Osteocyte (in vitro differentiated cells): Measurements from ENCODE around the gene GNPTAB. TPM values are rescaled to one million over a fixed set of nuclear protein-coding genes. Genes with fewer than 3 reads are reported as not detected.
"Not testable (repeated sequence)": the region's sequence is repeated elsewhere in the genome, so short reads cannot be mapped to it uniquely, and the experiment has no call there.

Experiments used
- DNase-seq: peaks from one replicate; pipeline ENCODE4 v3.0.0; 2021; ENCODE audit warnings: mixed read lengths; ENCODE audit not compliant: unreplicated experiment; ENCODE audit errors: extremely low spot score
- H3K27ac Mint-ChIP-seq: one replicate; pipeline ENCODE4 v1.8.0; 2021; ENCODE audit warnings: mild to moderate bottlenecking, mixed read lengths; ENCODE audit not compliant: unreplicated experiment
- H3K27me3 Mint-ChIP-seq: one replicate; pipeline ENCODE4 v1.8.0; 2021; ENCODE audit warnings: mixed read lengths; ENCODE audit not compliant: unreplicated experiment
- H3K36me3 Mint-ChIP-seq: one replicate; pipeline ENCODE4 v1.8.0; 2021; ENCODE audit warnings: mixed read lengths; ENCODE audit not compliant: unreplicated experiment
- H3K4me1 Mint-ChIP-seq: one replicate; pipeline ENCODE4 v1.8.0; 2021; ENCODE audit warnings: mixed read lengths; ENCODE audit not compliant: unreplicated experiment
- H3K4me3 Mint-ChIP-seq: one replicate; pipeline ENCODE4 v1.8.0; 2021; ENCODE audit warnings: mild to moderate bottlenecking, moderate library complexity, mixed read lengths; ENCODE audit not compliant: unreplicated experiment
- H3K9me3 Mint-ChIP-seq: one replicate; pipeline ENCODE4 v1.8.0; 2021; ENCODE audit warnings: mixed read lengths; ENCODE audit not compliant: unreplicated experiment
- CTCF ChIP-seq: fragments of 200-600 bp; sonication (generic); IDR thresholded peaks from 2 replicates; pipeline ENCODE4 v1.5.0; 2021; ENCODE audit warnings: antibody characterized with exemption, mild to moderate bottlenecking, moderate library complexity
- total RNA-seq: library from RNA; stranded (reverse); gene quantifications from 2 replicates; pipeline ENCODE4 v1.2.1, GENCODE V29; 2021

GNPTAB gene
- total RNA-seq, 1 donor from 2014 or later = 25.8 TPM

GRCh38 chr12:101813117-101813516 lies 17.6 kb downstream of the GNPTAB start:
- DNase-seq = no peak
- no peak overlapping the region for H3K27ac Mint-ChIP-seq
- peaks cover 4% of the 10 kb centered on the region for H3K9me3 Mint-ChIP-seq
- no peaks in the 10 kb centered on the region for H3K27me3 Mint-ChIP-seq
- H3K4me1 Mint-ChIP-seq = peaks cover 4% of the 10 kb centered on the region
- peaks cover 3% of the 10 kb centered on the region for H3K36me3 Mint-ChIP-seq
- no peak for TF ChIP-seq CTCF
- H3K4me3 Mint-ChIP-seq = no peak overlapping the region

- not testable (repeated sequence) for H3K36me3 Mint-ChIP-seq, H3K27ac Mint-ChIP-seq, H3K4me3 Mint-ChIP-seq, H3K4me1 Mint-ChIP-seq, H3K9me3 Mint-ChIP-seq, DNase-seq, H3K27me3 Mint-ChIP-seq
Measured at GRCh38 chr12:101812716-101813115, 18.0 kb downstream of the GNPTAB start.

DNA sequence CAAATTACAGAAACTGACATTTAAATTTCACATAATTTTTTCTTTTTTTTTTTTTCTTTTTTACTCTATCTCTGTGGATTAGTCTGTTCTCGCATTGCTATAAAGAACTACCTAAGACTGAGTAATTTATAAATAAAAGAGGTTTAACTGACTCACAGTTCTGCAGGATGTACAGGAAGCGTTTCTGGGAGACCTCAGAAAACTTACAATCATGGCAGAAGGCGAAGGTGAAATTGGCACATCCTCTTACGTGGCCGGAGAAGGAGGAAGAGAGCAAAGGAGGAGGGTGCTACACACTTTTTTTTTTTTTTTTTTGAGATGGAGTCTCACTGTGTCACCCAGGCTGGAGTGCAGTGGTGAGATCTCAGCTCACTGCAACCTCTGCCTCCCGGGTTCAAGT lies 19.4 kb downstream of the GNPTAB start:
- H3K9me3 Mint-ChIP-seq, H3K4me3 Mint-ChIP-seq: not testable (repeated sequence)

DNA sequence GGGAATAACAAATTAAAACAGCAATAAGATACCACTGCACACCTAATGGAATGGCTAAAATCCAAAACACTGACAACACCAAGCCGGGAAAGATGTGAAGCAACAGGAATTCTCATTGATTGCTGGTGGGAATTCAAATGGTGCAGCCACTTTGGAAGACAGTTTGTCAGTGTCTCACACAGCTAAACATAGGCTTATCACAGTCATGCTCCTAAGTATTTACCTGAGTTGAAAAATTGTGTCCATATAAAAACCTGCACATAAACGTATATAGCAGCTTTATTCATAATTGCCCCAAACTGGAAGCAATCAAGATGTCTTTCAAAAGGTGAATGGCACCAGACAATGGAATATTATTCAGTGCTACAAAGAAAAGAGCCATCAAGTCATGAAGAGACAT lies 21.6 kb downstream of the GNPTAB start:
- Mint-ChIP-seq H3K36me3 (peaks cover 3% of the 10 kb centered on the region), H3K27ac (no peak overlapping the region), H3K4me1 (peaks cover 4% of the 10 kb centered on the region), H3K4me3 (no peak overlapping the region), H3K27me3 (no peaks in the 10 kb centered on the region), H3K9me3 (no peaks in the 10 kb centered on the region)
- no peak for TF ChIP-seq CTCF
- no peak for DNase-seq

More for the DNA sequence above, 19.4 kb downstream of the GNPTAB start:
- not testable (repeated sequence) for H3K27ac Mint-ChIP-seq, H3K36me3 Mint-ChIP-seq, H3K4me1 Mint-ChIP-seq, DNase-seq, H3K27me3 Mint-ChIP-seq

GRCh38 chr12:101806265-101806664 lies 24.5 kb downstream of the GNPTAB start:
- no peak overlapping the region for H3K27ac Mint-ChIP-seq
- no peak overlapping the region for H3K4me3 Mint-ChIP-seq
- DNase-seq = no peak
- no peak for TF ChIP-seq CTCF
- peaks cover 3% of the 10 kb centered on the region for H3K36me3 Mint-ChIP-seq
- no peaks in the 10 kb centered on the region for H3K9me3 Mint-ChIP-seq
- H3K27me3 Mint-ChIP-seq = no peaks in the 10 kb centered on the region
- H3K4me1 Mint-ChIP-seq = peaks cover 4% of the 10 kb centered on the region

- TF ChIP-seq CTCF = no peak
- Mint-ChIP-seq H3K27me3 (no peaks in the 10 kb centered on the region), H3K9me3 (no peaks in the 10 kb centered on the region), H3K4me1 (peaks cover under 1% of the 10 kb centered on the region), H3K36me3 (peaks cover 3% of the 10 kb centered on the region), H3K27ac (no peak overlapping the region), H3K4me3 (no peak overlapping the region)
- no peak for DNase-seq
Measured at GRCh38 chr12:101804409-101804808, 26.4 kb downstream of the GNPTAB start.
